Measurements from ENCODE around the gene SLC37A4. TPM values are rescaled to one million over a fixed set of nuclear protein-coding genes. Genes with fewer than 3 reads are reported as not detected.

Gene SLC37A4
- polyA plus RNA-seq, 4 donors: 82.6 to 110 (median 100) TPM

DNA sequence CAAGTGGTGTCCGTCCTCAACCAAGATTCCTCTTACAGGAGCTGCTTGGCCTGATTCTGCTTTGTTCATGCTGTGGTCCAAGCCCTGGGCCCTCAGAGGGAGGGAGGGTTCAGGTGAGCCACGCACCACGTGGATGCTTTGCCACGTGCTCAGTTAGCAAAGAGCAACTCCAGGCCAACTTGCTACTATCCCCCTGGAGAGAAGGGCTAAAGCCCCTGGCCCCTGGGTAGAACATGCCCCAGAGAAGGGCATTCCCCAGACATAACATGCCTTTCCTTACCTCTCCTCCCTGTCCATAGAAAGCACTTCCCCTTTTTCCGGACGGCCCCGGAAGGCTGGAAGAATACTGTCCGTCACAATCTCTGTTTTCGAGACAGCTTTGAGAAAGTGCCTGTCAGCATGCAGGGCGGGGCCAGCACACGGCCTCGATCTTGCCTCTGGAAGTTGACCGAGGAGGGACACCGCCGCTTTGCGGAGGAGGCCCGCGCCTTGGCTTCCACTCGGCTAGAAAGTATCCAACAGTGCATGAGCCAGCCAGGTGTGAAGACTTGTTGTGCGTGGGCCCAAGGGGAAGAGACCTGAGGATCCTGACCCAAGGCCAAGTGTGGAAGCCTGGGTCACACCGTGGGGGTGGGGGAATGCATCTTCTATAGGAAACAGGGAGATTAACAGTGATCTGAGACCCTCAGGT lies 50.3 kb downstream of the SLC37A4 start:
- peak in 1 of 4 donors; percentile 18 for DNase-seq (ENCODE audit: low read depth in 4 of 4, low spot score in 3 of 4)

DNA sequence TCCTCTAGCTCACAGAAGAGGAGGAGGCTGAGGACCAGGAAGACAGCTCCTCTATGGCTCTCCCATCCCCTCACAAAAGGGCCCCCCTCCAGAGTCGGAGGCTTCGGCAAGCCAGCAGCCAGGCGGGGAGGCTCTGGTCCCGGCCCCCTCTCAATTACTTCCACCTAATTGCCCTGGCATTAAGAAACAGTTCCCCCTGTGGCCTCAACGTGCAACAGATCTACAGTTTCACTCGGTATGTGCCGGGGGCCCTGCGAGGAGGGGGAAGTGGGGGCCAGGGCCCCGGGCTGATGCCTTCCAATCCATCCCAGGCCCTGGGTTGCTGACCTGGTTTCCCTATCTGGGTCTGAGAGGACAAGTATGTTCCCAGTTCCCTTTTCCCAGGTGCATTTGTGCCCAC lies 51.2 kb downstream of the SLC37A4 start:
- no peak for DNase-seq (ENCODE audit: low read depth in 4 of 4, low spot score in 3 of 4)

DNA sequence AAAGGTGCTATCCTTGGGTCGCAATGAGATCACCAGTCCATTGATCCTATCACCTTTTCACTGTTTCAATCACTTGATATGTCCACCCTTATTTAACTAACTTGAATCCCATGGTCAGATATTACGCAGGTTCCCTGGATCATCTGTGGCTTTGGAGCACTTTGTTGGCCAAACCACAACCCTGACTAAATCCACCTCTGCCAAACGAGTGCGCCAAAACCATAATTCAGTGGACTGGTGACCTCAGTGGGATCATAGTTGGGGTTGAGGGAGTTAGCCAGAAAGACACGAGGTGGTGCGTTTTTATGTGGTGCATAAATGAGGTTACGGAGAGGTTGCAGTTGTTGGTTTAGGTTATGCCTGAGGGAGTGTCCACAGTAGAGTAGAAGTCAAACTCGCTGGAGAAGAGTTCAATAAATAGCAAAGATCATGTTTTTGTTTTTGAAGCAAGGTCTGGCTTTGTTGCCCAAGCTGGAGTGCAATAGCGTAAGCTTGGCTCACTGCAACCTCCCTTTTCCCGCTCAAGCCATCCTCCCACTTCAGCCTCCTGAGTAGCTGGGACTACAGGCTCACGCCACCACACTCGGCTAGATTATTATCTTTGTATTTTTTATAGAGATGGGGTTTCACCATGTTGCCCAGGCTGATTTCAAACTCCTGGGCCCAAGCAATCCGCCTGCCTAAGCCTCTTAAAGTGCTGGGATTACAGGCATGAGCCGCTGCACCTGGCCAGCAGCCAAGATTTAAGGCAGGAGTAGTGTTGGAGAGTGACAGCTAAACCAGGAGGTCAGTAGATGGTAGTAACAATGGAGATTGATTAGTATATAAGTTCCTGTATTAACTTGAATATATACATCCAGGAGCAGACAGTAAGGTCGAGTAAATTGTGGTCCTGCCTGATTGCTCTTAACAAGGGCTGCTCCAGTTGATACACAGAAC lies 54.6 kb downstream of the SLC37A4 start:
- DNase-seq (ENCODE audit: low read depth in 4 of 4, low spot score in 3 of 4): no peak

Other genes with a start within 250 kb of the SLC37A4 start
- 100 to 1,000 TPM; 104 to 142 (median 133) TPM for gene DDX6, start 239.7 kb downstream of the SLC37A4 start, polyA plus RNA-seq (ENCODE audit: insufficient read length in 4 of 4)
- gene CXCR5, start 147.0 kb downstream of the SLC37A4 start, polyA plus RNA-seq (ENCODE audit: insufficient read length in 4 of 4): not detected
- gene BCL9L, start 105.0 kb downstream of the SLC37A4 start, polyA plus RNA-seq (ENCODE audit: insufficient read length in 4 of 4): 10 to 100 TPM; 32.9 to 37.0 (median 33.1) TPM
- 10 to 100 TPM in 2 of 4 donors, 1 to 10 TPM in 1, under 1 TPM in 1; 0.74 to 47.4 (median 26.7) TPM for gene UPK2, start 74.6 kb downstream of the SLC37A4 start, polyA plus RNA-seq (ENCODE audit: insufficient read length in 4 of 4)
- gene FOXR1, start 59.1 kb downstream of the SLC37A4 start, polyA plus RNA-seq (ENCODE audit: insufficient read length in 4 of 4): under 1 TPM in 1 of 4 donors, not detected in 3; 0.05 TPM
- gene CENATAC, start 32.7 kb downstream of the SLC37A4 start, polyA plus RNA-seq (ENCODE audit: insufficient read length in 4 of 4): 10 to 100 TPM; 15.0 to 23.9 (median 17.1) TPM
- gene RPS25, start 12.5 kb downstream of the SLC37A4 start, polyA plus RNA-seq (ENCODE audit: insufficient read length in 4 of 4): 1,000 to 10,000 TPM; 1,012 to 1,189 (median 1,098) TPM
- gene TRAPPC4, start 12.1 kb downstream of the SLC37A4 start, polyA plus RNA-seq (ENCODE audit: insufficient read length in 4 of 4): 100 to 1,000 TPM in 2 of 4 donors, 10 to 100 TPM in 2; 91.9 to 145 (median 117) TPM
- gene HYOU1, start 26.3 kb upstream of the SLC37A4 start, polyA plus RNA-seq (ENCODE audit: insufficient read length in 4 of 4): 100 to 1,000 TPM; 111 to 133 (median 122) TPM
- 10 to 100 TPM; 51.9 to 59.5 (median 54.7) TPM for gene VPS11, start 36.9 kb upstream of the SLC37A4 start, polyA plus RNA-seq (ENCODE audit: insufficient read length in 4 of 4)
- gene HMBS, start 54.0 kb upstream of the SLC37A4 start, polyA plus RNA-seq (ENCODE audit: insufficient read length in 4 of 4): 10 to 100 TPM; 25.9 to 28.6 (median 26.4) TPM
- 10 to 100 TPM; 56.3 to 70.4 (median 59.5) TPM for gene DPAGT1, start 71.0 kb upstream of the SLC37A4 start, polyA plus RNA-seq (ENCODE audit: insufficient read length in 4 of 4)
- gene C2CD2L, start 76.5 kb upstream of the SLC37A4 start, polyA plus RNA-seq (ENCODE audit: insufficient read length in 4 of 4): 10 to 100 TPM; 10.6 to 14.0 (median 11.8) TPM
- gene HINFP, start 90.7 kb upstream of the SLC37A4 start, polyA plus RNA-seq (ENCODE audit: insufficient read length in 4 of 4): 10 to 100 TPM; 26.5 to 33.2 (median 30.0) TPM
- under 1 TPM; 0.71 to 0.81 (median 0.76) TPM for gene ABCG4, start 118.2 kb upstream of the SLC37A4 start, polyA plus RNA-seq (ENCODE audit: insufficient read length in 4 of 4)
- gene NLRX1, start 137.8 kb upstream of the SLC37A4 start, polyA plus RNA-seq (ENCODE audit: insufficient read length in 4 of 4): 10 to 100 TPM; 11.7 to 14.4 (median 12.2) TPM
- 10 to 100 TPM; 12.7 to 19.1 (median 14.2) TPM for gene NHERF4, start 154.6 kb upstream of the SLC37A4 start, polyA plus RNA-seq (ENCODE audit: insufficient read length in 4 of 4)
- gene CBL, start 175.5 kb upstream of the SLC37A4 start, polyA plus RNA-seq (ENCODE audit: insufficient read length in 4 of 4): 10 to 100 TPM; 19.9 to 22.8 (median 21.6) TPM